H1 (cell line): ENCODE data around the gene LANCL2. TPM values are rescaled to one million over a fixed set of nuclear protein-coding genes. Genes with fewer than 3 reads are reported as not detected.

Source experiments
- CTCF ChIA-PET: fragments of 300-600 bp; sonication (Branson Sonifier 250); formaldehyde crosslinking; loops from one replicate; lab custom pipeline; 2021; ENCODE audit not compliant: partially characterized antibody; lab: Charles Lee
- POLR2A ChIA-PET: fragments of 300-600 bp; sonication (Branson Sonifier 250); formaldehyde crosslinking; loops from one replicate; lab custom pipeline; 2021; ENCODE audit warnings: inconsistent platforms; ENCODE audit not compliant: partially characterized antibody; lab: Charles Lee
- DNase-seq, 2 experiments: peaks; one replicate each; pipeline versions ENCODE4 v3.0.0 to v3.0.0-alpha.2; 2010 to 2022; ENCODE audit warnings: low spot score in 2 of 2, low read depth in 1 of 2, mixed read lengths in 1 of 2
- FAIRE-seq: peaks from 2 replicates; lab custom pipeline; 2011; peaks lifted over from hg19 to GRCh38; lab: Jason Lieb, UNC
- H2AFZ ChIP-seq: 2 replicates; pipeline ENCODE4 v1.8.1; 2012; ENCODE audit warnings: low read length, inconsistent platforms
- H2AK5ac ChIP-seq: 2 replicates; pipeline ENCODE4 v1.6.1; 2013; ENCODE audit warnings: low read depth, low read length
- H2BK120ac ChIP-seq: replicated peaks from 2 replicates; pipeline ENCODE3; 2013; ENCODE audit warnings: low read depth, low read length, inconsistent platforms
- H2BK12ac ChIP-seq: 2 replicates; pipeline ENCODE4 v1.6.1; 2013; ENCODE audit warnings: low read depth, low read length
- H2BK15ac ChIP-seq: 2 replicates; pipeline ENCODE4 v1.6.1; 2013; ENCODE audit warnings: low read length
- H2BK20ac ChIP-seq: 2 replicates; pipeline ENCODE4 v1.6.1; 2013; ENCODE audit warnings: low read length
- H2BK5ac ChIP-seq: 2 replicates; pipeline ENCODE4 v1.6.1; 2013; ENCODE audit warnings: low read depth, low read length
- H3K14ac ChIP-seq: 2 replicates; pipeline ENCODE4 v1.6.1; 2013; ENCODE audit warnings: inconsistent platforms; ENCODE audit not compliant: insufficient read length
- H3K18ac ChIP-seq: 2 replicates; pipeline ENCODE4 v1.6.1; 2013; ENCODE audit warnings: low read length; ENCODE audit errors: extremely low read depth
- H3K23ac ChIP-seq: 2 replicates; pipeline ENCODE4 v1.6.1; 2013; ENCODE audit warnings: inconsistent platforms; ENCODE audit not compliant: insufficient read length
- H3K23me2 ChIP-seq: 2 replicates; pipeline ENCODE4 v1.6.1; 2013; ENCODE audit warnings: low read depth, low read length
- H3K27ac ChIP-seq: 2 replicates; pipeline ENCODE4 v1.6.1; 2011; ENCODE audit warnings: low read depth, low read length, inconsistent platforms
- H3K27me3 ChIP-seq, 4 experiments: replicated peaks in 1 of 4; 1 replicate in 1 of 4; 2 replicates in 3 of 4; pipeline versions ENCODE4 v1.6.1 to v1.8.1; 2011 to 2013; ENCODE audit warnings: low read length in 3 of 4, mild to moderate bottlenecking in 3 of 4, inconsistent platforms in 2 of 4, mixed read lengths in 2 of 4, moderate library complexity in 1 of 4; ENCODE audit not compliant: control insufficient read depth in 3 of 4, insufficient read depth in 3 of 4; ENCODE audit errors: extremely low read depth in 1 of 4
- H3K36me3 ChIP-seq, 4 experiments: 2 replicates each; pipeline versions ENCODE4 v1.6.1 to v1.8.1; 2011 to 2013; ENCODE audit warnings: mild to moderate bottlenecking in 4 of 4, low read length in 3 of 4, moderate library complexity in 2 of 4, control low read depth in 1 of 4, inconsistent platforms in 1 of 4; ENCODE audit not compliant: insufficient read depth in 4 of 4, control insufficient read depth in 2 of 4
- H3K4ac ChIP-seq: replicated peaks from 2 replicates; pipeline ENCODE3; 2013; ENCODE audit warnings: low read length, low read depth, mixed read lengths, inconsistent platforms; ENCODE audit not compliant: insufficient read length
- H3K4me1 ChIP-seq, 4 experiments: replicated peaks in 1 of 4; 1 replicate in 1 of 4; 2 replicates in 3 of 4; pipeline versions ENCODE4 v1.6.1 to v1.8.1; 2011 to 2013; ENCODE audit warnings: low read length in 3 of 4, inconsistent platforms in 2 of 4, mixed read lengths in 1 of 4; ENCODE audit not compliant: insufficient read depth in 4 of 4, control insufficient read depth in 3 of 4
- H3K4me2 ChIP-seq, 2 experiments: 2 replicates each; pipeline versions ENCODE4 v1.6.1 to v1.8.1; 2011 to 2013; ENCODE audit warnings: low read depth in 2 of 2, low read length in 2 of 2, control low read depth in 1 of 2, inconsistent platforms in 1 of 2, mild to moderate bottlenecking in 1 of 2; ENCODE audit not compliant: insufficient read depth in 1 of 2
- H3K4me3 ChIP-seq, 4 experiments: fragments of 200-600, 300-600 bp in 1 of 4; sonication (generic), shearing (Covaris generic), sonication (Bioruptor Twin) in 1 of 4; 2 replicates each; pipeline versions ENCODE4 v1.5.1 to v1.8.1; 2011 to 2016; ENCODE audit warnings: low read length in 4 of 4, low read depth in 3 of 4, control low read depth in 2 of 4, inconsistent platforms in 2 of 4, mild to moderate bottlenecking in 2 of 4, mixed read lengths in 1 of 4, moderate library complexity in 1 of 4; ENCODE audit not compliant: insufficient read depth in 2 of 4; ENCODE audit errors: extremely low read depth in 1 of 4
- H3K56ac ChIP-seq: replicated peaks from 2 replicates; pipeline ENCODE3; 2013; ENCODE audit warnings: low read depth, mild to moderate bottlenecking, mixed read lengths, low read length, inconsistent platforms; ENCODE audit not compliant: insufficient read length
- H3K79me1 ChIP-seq: 2 replicates; pipeline ENCODE4 v1.6.1; 2013; ENCODE audit warnings: low read depth, low read length, control low read depth
- H3K79me2 ChIP-seq, 2 experiments: 2 replicates each; pipeline versions ENCODE4 v1.6.1 to v1.8.1; 2012 to 2013; ENCODE audit warnings: low read length in 2 of 2, mild to moderate bottlenecking in 2 of 2, inconsistent platforms in 1 of 2; ENCODE audit not compliant: insufficient read depth in 2 of 2, control insufficient read depth in 1 of 2
- H3K9ac ChIP-seq, 4 experiments: replicated peaks in 1 of 4; 1 replicate in 1 of 4; 2 replicates in 3 of 4; pipeline versions ENCODE4 v1.6.1 to v1.8.1; 2011 to 2013; ENCODE audit warnings: low read depth in 3 of 4, low read length in 3 of 4, control low read depth in 2 of 4, mild to moderate bottlenecking in 2 of 4, moderate library complexity in 2 of 4, inconsistent platforms in 1 of 4; ENCODE audit errors: extremely low read depth in 1 of 4
- H3K9me3 ChIP-seq, 2 experiments: 2 replicates each; pipeline versions ENCODE4 v1.6.1 to v1.8.1; 2012 to 2013; ENCODE audit warnings: mild to moderate bottlenecking in 2 of 2, moderate library complexity in 2 of 2, control low read depth in 1 of 2, inconsistent platforms in 1 of 2, low read depth in 1 of 2, low read length in 1 of 2, mixed read lengths in 1 of 2; ENCODE audit not compliant: insufficient read depth in 2 of 2
- H4K20me1 ChIP-seq, 2 experiments: replicated peaks in 1 of 2; 2 replicates each; pipeline versions ENCODE3 to v1.8.1; 2011 to 2013; ENCODE audit warnings: inconsistent platforms in 2 of 2, low read length in 2 of 2, mild to moderate bottlenecking in 1 of 2; ENCODE audit not compliant: insufficient read depth in 2 of 2, control insufficient read depth in 1 of 2
- H4K5ac ChIP-seq: 2 replicates; pipeline ENCODE4 v1.6.1; 2013; ENCODE audit warnings: low read length, low read depth, mixed read lengths, inconsistent platforms; ENCODE audit not compliant: insufficient read length
- H4K8ac ChIP-seq: 2 replicates; pipeline ENCODE4 v1.8.0; 2013; ENCODE audit warnings: mild to moderate bottlenecking, moderate library complexity, low read length, inconsistent platforms; ENCODE audit not compliant: insufficient read depth; ENCODE audit errors: extremely low read depth
- H4K91ac ChIP-seq: replicated peaks from 2 replicates; pipeline ENCODE3; 2013; ENCODE audit warnings: low read length, mixed read lengths, inconsistent platforms; ENCODE audit not compliant: insufficient read length
- FOSL1 ChIP-seq: IDR thresholded peaks from 2 replicates; pipeline ENCODE4 v1.6.1; 2011; ENCODE audit warnings: mild to moderate bottlenecking, low read depth, low read length, moderate library complexity; ENCODE audit not compliant: insufficient read depth
- WGBS, 2 experiments: shearing (Covaris generic) in 1 of 2; methylation state at CpG; one replicate each; pipeline versions ENCODE4 v1.1.6 to v1.1.7; 2013 to 2015; ENCODE audit warnings: low lambda C conversion rate in 2 of 2, mixed read lengths in 2 of 2, inconsistent platforms in 1 of 2, low coverage in 1 of 2, missing lambda C conversion rate in 1 of 2; ENCODE audit not compliant: insufficient replicate concordance in 2 of 2, insufficient coverage in 1 of 2, insufficient read length in 1 of 2; ENCODE audit errors: extremely low coverage in 1 of 2, missing lambda C conversion rate in 1 of 2; 5-methylcytosine and 5-hydroxymethylcytosine counted together
- polyA plus RNA-seq, 7 experiments: library from polyadenylated mRNA; depleted of rRNA in 3 of 7; stranded (reverse) in 5 of 7; unstranded in 2 of 7; fragments of >200 nt in 5 of 7; fragments of 200-250 nt in 2 of 7; gene quantifications; 1 replicate in 5 of 7; 2 replicates in 1 of 7; 4 replicates in 1 of 7; pipeline versions ENCODE4 v1.2.1 to v1.2.3, GENCODE V29; 2011 to 2013; ENCODE audit warnings: missing spikeins in 2 of 7, mixed read lengths in 2 of 7
- total RNA-seq: library from RNA; stranded (reverse); fragmentation: NEBNext Ultra II Directional; extraction: Animal tissue kit (Norgen Biotek cat#: 25700); gene quantifications from 2 replicates; pipeline ENCODE4 v1.2.1, GENCODE V29; 2021

LANCL2 gene
- total and polyA plus RNA-seq, 2 of the 8 experiments (the other 6 are each of a cell fraction or from before 2014, with no cell fraction given) = 9.2 to 9.5 TPM

DNA sequence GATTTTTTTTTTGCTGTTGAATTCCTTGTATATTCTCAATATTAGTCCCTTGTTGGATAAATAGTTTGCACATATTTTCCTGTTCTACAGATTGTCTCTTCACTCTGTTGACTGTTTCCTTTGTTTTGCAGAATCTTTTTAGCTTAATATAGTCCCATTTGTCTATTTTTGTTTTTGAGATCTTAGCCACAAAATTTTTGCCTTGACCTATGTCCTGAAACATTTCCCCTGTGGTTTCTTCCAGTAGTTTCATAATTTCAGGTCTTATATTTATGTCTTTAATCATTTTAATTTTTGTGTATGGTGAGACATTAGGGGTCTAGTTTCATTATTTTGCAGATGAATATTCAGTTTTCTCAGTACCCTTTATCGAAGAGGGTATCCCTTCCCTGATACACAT, 92.7 kb downstream of the LANCL2 start:
- Histone ChIP-seq H3K27me3 (no peaks in the 10 kb centered on the region; a peak in 1 of 7 replicates), H3K14ac (no peak overlapping the region), H3K18ac (no peak overlapping the region), H3K79me1 (no peaks in the 10 kb centered on the region), H3K79me2 (no peaks in the 10 kb centered on the region), H3K4me1 (no peaks in the 10 kb centered on the region), H3K9ac (no peak overlapping the region), H4K20me1 (no peaks in the 10 kb centered on the region), H2BK20ac (no peak overlapping the region), H3K4me3 (no peak overlapping the region), H2BK15ac (no peak overlapping the region), H4K5ac (no peak overlapping the region), H3K36me3 (no peaks in the 10 kb centered on the region; a peak in 1 of 8 replicates), H2BK120ac (no peak overlapping the region), H2AK5ac (no peak overlapping the region), H2AFZ (no peak overlapping the region), H2BK12ac (no peak overlapping the region), H4K91ac (no peak overlapping the region), H3K27ac (no peak overlapping the region), H2BK5ac (no peak overlapping the region), H3K56ac (no peak overlapping the region), H3K23ac (no peak overlapping the region), H3K4ac (no peak overlapping the region), H4K8ac (no peak overlapping the region), H3K9me3 (peaks cover 5 to 17% of the 10 kb centered on the region in 2 experiments; a peak in 3 of 4 replicates), H3K4me2 (no peak overlapping the region), H3K23me2 (no peaks in the 10 kb centered on the region)
- WGBS, 2 experiments = 100% methylated on average over 1 of the region's 1 CpG; no CpG with 5 or more reads in 1 of the 2 experiments
- DNase-seq (no peak), FAIRE-seq (no peak)
- no peak for TF ChIP-seq FOSL1
- ChIA-PET CTCF (no interaction called here), POLR2A (no interaction called here)
